NCI-H1417 treated with DMSO at 0.1 percent for 48 hours (cell line): ENCODE data around the gene OR56A1.

Source experiments
- DNase-seq: peaks from one replicate; lab custom pipeline; 2025; lab: John Stamatoyannopoulos, UW

Gene OR56A1

GRCh38 chr11:5989203-5989602 is 41.4 kb downstream of the OR56A1 start:
- no peak for DNase-seq

GRCh38 chr11:5986885-5987284 is 43.7 kb downstream of the OR56A1 start, which contains the start of gene OR52L1:
OR52L1 (minus strand) TSS chr11:5986985; CDS start chr11:5986930, 55 bp downstream.
- DNase-seq = no peak

GRCh38 chr11:5983443-5983842 is 47.1 kb downstream of the OR56A1 start:
- DNase-seq = no peak

GRCh38 chr11:5973530-5973929 is 57.0 kb downstream of the OR56A1 start:
- no peak for DNase-seq
